Measurements from ENCODE around the gene PPP1CA.

PPP1CA gene

DNA sequence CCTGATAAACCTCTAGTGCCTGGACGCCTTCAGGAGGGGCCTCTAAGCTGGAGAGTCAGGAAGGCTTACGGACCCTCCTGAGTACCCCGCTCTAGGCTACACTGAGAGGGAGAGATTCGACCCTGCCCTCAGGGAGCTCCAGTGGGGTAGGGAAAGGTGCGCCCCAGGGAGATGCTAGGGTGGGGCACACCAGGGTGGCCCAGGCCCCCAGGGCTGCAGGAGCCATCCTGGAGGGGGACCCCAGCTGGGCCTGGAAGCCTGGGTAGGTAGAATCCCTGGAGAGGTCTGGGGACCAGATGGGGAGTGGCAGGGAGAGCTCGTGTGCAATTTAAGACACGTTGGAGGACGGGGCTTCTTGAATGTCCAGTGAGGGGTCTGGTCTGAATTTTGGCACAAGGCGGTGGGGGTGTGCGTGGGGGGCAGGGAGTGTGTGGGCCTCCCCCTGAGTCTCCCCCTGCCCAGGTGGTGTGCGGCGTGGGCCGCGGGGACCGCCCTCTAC is 18.5 kb upstream of the PPP1CA start:
- intact Hi-C loops (cut with DNase I): no loop called here
- peak in 1 of 10 donors; percentile 79 for DNase-seq

DNA sequence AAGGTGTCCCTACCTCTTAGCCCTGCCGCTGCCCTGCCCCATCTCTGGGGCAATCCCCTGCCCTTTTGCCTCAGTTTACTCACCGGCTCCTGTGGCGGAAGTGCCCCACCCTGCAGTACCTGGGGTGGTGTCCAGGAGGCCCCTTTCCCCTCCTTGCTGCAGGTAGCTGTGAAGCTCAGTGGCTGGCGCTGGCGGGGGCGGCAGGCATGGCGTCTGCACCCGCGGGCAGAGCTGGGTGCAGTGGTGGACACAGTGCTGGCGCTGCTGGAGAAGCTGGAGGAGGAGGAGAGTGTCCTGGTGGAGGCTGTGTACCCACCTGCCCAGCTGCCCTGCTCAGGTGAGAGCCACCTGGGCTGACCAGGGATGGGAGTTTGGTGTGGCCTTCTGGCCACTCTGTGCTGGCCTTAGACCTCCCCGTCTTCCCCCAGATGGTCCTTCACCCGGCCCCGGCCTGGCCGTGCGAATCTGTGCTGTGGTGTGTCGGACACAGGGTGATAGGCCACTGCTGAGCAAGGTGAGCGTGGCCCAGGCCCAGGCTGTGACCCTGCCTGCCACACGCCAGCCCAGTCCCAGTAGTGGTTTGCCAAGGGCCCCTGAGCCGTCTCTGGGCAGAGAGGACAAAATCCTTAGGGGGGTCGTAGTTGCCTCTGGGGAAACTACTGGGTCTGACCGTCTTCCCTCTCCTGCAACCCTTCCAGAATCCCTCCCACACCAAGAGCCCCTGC is 17.8 kb upstream of the PPP1CA start:
- intact Hi-C loops (cut with DNase I): no loop called here
- peak in 1 of 10 donors; percentile 81 for DNase-seq

DNA sequence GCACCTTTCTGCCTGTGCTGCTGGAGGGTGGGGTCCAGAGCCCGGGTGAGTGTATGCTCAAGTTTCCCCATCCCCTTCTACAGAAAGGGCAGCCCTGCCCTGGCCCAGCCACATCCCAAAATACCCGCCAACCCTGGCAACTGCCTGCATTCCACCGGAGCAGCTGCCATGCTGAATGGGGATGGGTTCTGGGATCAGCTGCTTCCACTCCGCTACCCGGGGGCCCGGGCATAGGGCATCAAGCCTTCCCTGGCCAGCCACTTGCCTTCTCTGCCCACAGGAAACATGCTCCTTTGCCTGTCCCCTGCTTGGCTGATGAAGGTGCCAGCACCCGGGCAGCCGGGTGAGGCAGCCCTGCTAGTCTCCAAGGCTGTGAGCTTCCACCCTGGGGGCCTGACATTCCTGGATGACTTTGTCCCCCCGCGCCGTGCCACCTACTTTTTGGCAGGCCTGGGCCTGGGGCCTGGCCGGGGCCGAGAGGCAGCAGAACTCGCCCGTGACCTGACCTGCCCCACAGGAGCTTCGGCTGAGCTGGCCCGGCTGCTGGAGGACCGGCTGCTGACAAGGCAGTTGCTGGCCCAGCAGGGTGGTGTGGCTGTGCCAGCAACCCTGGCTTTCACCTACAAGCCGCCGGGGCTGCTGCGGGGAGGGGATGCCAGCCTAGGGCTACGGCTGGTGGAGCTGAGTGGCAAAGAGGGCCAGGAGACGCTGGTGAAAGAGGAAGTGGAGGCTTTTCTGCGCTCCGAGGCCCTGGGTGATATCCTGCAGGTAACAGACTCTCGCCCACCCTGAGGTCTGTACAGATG is 17.0 kb upstream of the PPP1CA start:
- intact Hi-C loops (cut with DNase I): no loop called here
- peak in 1 of 10 donors; percentile 85 for DNase-seq

DNA sequence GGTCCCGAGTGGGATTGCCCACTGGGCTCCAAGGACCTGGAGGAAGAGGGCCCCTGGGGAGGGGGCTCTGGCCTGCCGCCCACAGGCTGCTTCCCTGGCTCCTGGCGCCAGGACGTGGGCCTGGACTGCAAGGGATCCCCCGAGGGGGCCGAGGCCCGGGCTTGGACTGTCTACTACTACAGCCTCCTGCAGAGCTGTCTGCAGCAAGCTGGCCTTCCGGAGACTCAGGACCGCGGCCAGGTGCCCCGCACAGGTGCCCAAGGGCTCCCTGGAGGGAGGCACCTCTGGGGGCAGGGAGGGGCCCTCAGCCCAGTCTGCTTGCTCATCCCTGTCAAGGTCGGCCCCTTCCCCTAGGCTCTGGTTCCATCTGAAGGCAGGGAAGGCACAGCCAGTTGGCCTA is 15.8 kb upstream of the PPP1CA start:
- peak in 1 of 10 donors; percentile 82 for DNase-seq
- intact Hi-C loops (cut with DNase I): no loop called here

DNA sequence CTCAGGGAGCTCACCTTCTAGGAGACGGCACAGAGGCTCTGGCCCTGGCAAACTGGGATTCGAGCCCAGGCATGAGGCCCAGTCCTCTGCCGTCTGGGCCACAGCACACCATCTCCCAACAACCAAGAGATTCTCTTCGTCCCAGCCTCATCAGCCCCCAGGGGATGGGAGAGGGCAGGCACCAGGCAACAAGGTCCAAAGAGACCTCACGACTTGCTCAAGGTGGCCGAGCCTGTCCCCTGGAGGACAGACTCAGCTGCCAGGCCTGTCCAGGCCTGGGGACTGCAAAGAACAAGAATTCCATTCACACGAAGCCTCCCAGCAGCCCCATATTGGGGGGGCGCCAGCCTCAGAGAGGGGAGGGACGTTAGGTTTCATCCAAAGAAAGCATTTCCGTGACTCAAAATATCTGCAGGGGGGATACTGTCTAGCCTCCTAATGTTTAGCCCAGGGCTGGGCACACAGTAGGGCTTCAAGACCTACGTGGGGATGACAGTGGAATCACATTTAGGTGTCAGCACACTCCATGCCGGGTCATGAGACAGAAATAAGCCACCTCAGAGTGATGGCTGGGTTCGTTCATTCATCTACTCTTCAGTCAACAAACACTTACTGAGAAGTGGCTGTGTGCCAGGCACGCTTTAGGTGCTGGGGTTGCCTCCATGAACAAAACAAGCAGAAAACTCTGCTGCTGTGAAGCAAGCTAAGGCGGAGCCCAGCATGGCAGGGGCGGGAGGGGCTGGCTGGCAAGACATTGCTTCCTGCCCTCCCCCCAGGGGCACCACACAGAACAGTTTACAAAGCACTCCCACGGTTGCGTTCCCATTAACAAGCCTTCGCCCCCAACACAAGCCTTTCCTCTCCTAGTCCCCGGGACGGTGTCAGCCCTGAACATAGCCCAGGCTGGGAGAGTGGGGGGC is 15.0 kb upstream of the PPP1CA start:
- DNase-seq: peak in 1 of 10 donors; percentile 85
- intact Hi-C loops (cut with DNase I): no loop called here

DNA sequence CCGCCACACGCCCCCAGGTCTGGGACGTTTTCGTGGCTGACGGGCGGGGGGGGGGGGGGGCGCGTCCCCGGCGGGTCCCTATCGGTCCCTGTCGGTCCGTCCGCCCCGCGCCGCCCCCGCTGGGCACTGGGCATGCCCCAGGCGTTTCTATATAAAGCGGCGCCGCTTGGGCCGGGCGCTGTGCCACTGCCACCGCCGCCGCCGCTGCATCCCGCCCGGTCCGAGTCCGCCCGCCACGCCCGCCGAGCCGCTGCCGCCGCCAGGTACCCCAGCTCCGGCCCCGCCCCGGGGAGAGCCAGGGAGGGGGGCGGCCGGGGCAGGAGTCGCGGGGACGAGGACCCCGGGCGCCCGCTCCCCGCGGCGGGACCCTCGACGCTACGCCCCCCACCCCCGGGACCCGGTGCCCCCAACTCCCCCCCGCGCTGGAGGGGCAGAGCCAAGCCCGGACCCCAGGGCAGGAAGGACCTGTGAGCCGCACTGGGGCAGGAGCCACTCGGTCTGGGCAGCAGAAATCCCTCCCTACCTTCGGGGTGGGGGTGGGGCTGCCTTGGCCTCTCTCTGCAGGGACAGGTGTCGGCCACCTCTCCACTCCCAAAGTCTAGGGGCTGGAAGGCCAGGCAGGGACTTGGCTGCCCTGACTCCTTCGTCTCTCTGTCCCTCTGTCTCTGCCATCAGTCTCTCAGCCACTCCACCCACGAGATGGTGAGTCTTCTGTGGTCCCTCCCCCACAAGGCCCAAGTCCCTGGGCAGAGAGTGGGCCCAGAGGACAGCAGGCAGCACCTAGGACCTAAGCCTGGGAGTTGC is 14.0 kb upstream of the PPP1CA start, which contains the start of gene CARNS1:
Gene CARNS1, plus strand, starts transcription at position 178 of the 804 bp plus-strand sequence. Its CDS starts 522 bp downstream, at position 700.
- intact Hi-C loops (cut with DNase I): no loop called here
- DNase-seq: peak in 8 of 10 donors; percentile 45 to 95 (median 69)

DNA sequence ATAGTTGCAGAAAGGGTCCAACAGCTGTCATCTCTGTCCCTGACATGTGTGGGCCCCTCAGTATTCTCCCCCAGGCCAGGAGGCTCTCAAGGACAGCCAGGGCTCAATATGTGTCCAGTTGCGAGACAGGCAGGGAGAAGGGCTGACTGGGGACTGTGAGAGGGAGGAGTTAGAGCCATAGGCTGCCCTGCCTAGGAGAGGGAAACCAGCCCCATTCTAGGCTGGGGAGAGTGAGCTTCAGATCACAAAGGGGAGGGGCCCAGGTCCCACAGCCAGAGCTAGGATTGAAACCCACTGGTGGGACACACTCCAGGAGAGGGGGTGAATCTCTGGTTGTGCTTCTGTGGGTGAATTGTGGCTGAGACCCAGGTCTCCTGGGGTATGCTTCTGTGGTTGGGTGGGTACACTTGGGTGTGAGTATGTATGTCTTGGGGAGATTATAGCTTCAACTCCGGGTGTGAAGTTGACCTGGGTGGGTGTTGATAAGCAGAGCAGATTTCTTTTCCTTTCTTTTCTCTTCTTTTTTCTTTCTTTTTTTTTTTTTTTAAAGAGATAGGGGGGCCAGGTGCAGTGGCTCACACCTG is 11.7 kb upstream of the PPP1CA start:
- no peak for DNase-seq
- intact Hi-C loops (cut with DNase I): no loop called here

DNA sequence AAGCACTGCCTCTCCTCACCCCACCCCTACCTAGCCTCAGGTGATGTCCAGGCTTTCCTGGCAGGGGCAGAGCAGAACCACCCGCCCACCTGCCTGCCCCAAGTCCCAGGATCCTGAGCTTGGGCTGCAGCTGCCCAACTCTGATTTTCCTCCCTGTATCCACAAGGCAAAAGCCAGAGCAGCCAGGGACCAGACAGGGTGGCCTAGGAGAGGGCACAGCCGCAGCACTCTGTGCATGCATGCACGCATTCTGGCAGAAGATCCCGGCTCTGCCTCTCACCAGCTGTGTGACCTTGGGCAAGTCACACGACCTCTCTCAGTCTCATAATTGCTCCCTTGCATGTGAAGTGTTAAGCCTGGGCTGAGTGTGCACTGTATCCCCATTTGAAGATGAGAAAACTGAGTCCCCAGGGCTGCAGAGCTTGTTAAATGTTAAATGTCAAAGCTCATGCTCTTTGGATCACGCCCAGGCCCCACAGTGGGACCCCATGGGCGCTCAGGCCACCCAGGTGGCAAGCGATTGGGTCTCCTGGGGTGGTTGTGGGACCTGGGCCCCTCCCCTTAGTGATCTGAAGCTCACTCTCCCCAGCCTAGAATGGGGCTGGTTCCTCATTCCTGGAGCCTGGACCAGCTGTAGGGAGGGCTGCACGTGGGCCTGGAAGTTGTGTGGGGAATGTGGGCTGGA is 11.0 kb upstream of the PPP1CA start:
- no peak for DNase-seq
- intact Hi-C loops (cut with DNase I): no loop called here

DNA sequence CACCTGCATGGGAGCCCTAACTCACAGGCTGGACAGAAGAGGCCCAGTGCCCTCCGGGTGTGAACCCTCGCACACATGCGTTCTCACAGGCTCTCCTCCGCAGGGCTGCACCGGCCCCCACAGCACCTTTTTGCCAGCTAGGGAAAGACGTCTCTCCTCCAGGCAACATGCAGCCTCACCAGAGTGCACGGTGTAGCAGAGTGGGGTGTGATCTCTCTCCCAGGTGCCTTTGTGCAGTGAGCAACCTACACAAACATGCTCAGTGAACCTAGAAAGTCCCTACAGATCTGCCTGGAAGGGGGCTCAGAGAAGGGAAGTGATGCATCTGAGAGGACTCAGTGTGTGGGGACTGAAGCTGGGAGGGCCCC is 10.1 kb upstream of the PPP1CA start:
- DNase-seq: no peak
- intact Hi-C loops (cut with DNase I): no loop called here

DNA sequence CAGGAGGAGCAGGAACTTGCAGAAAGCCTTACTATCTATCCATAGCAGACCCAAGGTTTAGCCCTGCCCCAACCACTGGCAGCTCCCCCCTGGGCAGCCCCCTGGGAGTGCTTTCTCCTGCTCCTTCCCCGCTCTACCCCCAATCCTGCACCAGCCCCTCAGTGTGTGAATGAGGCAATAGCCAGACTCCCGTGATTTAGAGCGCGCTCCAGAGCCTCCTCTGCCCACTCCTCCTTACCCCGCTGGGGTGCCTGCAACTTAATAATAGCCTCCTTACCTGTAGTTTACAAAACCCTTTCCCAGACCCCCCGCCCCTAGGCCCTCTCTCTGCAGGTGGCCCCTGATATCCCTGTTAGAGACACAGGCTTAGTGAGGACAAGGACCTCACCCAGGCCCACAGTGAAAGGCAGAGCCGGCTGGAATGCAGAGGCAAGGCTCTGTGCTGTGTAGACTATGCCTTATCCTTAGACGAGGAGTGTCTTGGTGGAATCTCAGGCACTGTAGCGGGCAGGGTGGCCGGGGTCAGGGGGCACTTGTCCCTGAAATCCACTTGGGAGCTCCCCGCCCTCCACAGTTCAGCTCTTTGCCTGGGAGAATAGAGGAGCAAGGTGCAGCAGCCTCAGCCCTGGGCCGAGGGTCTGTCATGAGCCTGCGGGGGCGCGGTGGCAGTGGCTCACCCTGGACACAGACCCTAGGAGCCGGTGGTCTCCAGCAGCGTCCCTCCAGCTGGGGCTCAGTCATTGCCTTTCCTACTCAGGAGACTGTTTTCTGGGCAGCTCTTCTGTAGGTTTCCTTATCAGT is 9.5 kb upstream of the PPP1CA start:
- DNase-seq: no peak
- intact Hi-C loops (cut with DNase I): no loop called here

DNA sequence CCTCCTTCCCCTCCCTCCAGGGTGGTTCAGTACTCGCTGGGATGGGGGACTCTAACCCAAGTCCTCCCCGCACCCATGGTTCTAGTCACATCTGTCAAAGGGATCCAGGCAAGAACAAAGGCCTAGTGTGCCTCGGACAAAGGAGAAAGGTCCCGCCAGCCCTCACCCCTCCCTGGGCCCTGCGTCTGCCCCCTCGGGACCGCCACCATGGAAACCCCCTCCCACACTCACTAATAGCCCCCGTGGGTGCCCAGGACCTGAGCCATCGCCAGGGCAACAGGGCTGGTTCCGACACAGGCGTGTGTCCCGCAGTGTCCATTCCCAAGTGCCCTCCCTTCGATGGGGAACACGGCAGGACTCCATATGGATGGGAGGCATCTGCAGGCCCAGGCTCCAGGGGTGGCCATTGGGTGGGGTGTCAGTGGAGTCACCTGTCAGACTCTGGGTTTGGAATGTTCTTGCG is 8.7 kb upstream of the PPP1CA start:
- DNase-seq: peak in 9 of 10 donors; percentile 68 to 96 (median 82)
- intact Hi-C loops (cut with DNase I): no loop called here

DNA sequence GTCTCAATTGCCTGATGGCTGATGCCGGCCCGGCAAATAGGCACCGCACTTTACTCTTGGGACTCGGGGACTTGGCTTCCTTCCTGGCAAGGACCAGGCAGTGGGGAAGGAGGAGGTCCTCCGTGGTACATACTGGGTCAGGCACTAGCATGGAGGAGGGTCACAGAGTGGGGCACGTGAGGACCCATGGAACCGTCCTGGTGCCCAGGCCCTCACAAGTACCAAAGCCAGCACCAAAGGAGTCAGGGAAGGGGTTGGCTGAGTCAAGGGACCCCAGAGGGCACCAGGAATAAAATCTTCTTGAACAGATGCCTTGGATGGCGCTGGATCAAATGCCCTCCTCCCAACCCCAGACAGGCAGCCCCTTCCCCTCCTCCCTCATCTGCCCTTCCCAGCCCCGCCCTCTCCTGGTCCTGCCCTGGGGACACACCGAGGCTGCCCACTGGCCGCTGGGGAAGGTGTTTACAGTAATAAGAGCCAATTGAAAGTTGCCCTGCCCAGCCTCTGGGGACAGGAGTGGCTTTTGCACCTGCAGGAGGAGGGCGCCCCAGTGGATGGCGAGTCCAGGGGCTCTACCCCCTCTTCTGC is 8.2 kb upstream of the PPP1CA start:
- intact Hi-C loops (cut with DNase I): no loop called here
- DNase-seq: no peak

DNA sequence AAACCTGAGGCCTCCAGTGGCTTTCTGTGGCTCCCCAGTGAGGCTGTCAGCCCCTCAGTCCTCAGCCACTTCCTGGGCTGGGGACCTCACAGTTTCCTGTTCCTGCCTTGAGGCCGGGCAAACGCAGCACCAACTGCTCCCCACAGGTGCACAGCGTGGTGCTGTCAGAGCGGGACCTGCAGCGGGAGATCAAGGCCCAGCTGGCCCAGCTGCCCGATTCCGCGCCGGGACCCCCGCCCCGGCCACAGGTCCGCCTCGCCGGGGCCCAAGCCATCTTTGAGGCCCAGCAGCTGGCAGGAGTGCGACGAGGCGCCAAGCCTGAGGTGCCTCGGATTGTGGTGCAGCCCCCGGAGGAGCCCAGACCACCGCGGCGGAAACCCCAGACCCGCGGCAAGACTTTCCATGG is 7.6 kb upstream of the PPP1CA start:
- intact Hi-C loops (cut with DNase I): no loop called here
- peak in 1 of 10 donors; percentile 80 for DNase-seq

DNA sequence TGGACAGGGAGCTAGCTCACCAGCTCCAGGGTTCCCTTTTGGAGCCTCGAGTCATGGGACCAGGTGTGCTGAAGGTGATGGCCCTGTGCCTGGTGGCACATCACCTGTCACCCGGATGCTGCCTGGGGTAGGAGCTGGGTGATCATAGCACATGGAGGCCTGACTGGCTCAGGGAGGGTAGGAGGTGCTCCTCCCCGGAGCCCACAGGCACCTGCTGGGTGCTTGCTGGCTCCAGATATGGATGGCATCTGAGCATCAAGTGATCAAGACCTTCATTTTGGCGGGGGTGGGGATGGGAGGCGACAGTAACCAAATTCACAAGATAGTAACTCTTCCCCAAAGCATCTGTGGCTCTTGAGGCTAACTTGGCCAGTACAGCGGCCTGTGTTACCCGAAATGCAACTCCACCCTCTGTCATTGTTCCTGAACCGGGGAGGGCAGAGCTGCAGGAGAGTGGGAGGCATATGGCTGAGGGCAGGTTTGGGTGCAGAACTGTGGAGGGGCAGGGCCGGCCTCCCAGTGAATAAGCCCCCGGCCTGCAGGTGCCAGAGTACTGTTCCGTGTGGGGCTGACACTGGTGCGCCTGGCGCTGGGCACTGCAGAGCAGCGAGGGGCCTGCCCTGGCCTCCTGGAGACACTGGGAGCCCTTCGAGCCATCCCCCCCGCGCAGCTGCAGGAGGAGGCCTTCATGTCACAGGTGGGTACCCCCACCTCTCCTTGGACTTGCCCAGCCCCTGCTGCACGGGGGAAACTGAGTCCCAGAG is 7.0 kb upstream of the PPP1CA start:
- intact Hi-C loops (cut with DNase I): no loop called here

DNA sequence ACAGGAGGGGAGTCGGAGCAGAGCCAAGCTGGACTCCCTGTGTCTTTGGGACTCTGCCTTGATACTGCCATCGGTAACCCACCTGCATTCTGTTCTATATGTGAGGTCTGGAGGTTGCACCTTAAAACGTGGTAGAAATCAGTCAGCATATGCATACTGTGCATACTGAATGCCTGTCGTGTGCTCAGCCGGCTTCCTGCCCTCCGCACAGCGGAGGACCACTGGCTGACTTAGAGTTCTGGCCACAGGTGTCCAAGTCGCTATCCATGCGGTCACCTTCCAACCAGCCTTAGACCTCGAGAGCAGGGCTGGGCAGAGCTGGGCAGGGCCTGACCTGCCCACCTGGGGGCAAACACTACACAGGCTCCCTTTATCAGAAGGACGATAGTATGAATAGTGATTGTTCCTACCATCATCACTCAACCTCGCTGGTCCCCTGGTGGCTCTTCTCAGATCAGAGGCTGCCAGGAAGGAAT is 6.1 kb upstream of the PPP1CA start:
- intact Hi-C loops (cut with DNase I): no loop called here
- peak in 1 of 10 donors; percentile 82 for DNase-seq

More for the DNA sequence above, 7.0 kb upstream of the PPP1CA start:
- peak in 1 of 10 donors; percentile 84 for DNase-seq

DNA sequence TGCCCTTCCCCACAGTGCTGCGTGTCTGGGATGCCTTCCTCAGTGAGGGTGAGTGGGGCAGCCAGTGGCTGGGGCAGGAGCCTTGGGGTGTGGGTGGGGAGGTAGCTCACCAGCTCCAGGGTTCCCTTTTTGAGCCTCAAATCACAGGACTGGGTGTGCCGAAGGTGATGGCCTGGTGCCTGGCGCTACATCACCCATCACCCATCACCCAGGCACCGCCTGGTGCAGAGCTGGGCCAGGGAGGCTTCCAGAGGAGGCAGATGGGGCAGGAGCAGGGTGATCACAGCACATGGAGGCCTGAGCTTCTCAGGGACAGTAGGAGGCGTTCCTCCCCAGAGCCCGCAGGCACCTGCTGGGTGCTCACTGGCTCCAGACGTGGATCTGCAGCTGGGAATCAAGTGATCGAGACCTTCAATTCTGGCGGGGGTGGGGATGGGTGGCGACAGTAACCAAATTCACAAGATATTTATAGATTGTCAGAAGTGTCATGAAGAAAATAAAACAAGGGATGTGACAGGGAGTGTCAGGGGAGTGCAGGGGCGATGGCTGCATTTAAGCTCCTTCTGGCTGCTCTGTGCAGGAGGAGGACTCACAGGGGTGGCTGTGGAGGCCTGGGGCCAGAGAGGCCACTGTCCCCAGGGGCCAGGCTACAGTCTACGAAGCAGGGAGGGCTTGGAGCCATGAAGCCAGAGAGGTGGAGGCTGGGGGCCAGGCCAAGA is 5.5 kb upstream of the PPP1CA start:
- intact Hi-C loops (cut with DNase I): no loop called here
- peak in 9 of 10 donors; percentile 56 to 95 (median 64) for DNase-seq

All from posterior cingulate gyrus (tissue), 11 donors.